IPS DF 4.7 (cell line): ENCODE measurements around the gene HDAC6.
"Not testable (repeated sequence)": the region's sequence is repeated elsewhere in the genome, so short reads cannot be mapped to it uniquely, and the experiment has no call there.

Source experiments
- DNase-seq: peaks from one replicate; pipeline ENCODE4 v3.0.0-alpha.2; 2013; ENCODE audit warnings: low spot score; ENCODE audit errors: extremely low read depth

HDAC6 gene

GRCh38 chrX:48789366-48790220, 12.3 kb upstream of the HDAC6 start:
- no peak for DNase-seq

GRCh38 chrX:48790477-48790876, 11.4 kb upstream of the HDAC6 start:
- DNase-seq = no peak

GRCh38 chrX:48791063-48791820, 10.6 kb upstream of the HDAC6 start:
- DNase-seq = no peak

- no peak for DNase-seq
These were observed 9.6 kb upstream of the HDAC6 start for GRCh38 chrX:48792219-48792618.

GRCh38 chrX:48793935-48794334, 7.9 kb upstream of the HDAC6 start:
- DNase-seq = no peak

- DNase-seq = no peak
These were observed 7.4 kb upstream of the HDAC6 start for GRCh38 chrX:48794340-48794910.

- DNase-seq = no peak
These were observed 6.9 kb upstream of the HDAC6 start for GRCh38 chrX:48794911-48795515.

GRCh38 chrX:48798318-48798717, 3.5 kb upstream of the HDAC6 start:
- no peak for DNase-seq

GRCh38 chrX:48800574-48801279, 1.1 kb upstream of the HDAC6 start:
- DNase-seq = no peak

GRCh38 chrX:48802089-48802904, 430 bp downstream of the HDAC6 start:
- no peak for DNase-seq

GRCh38 chrX:48802905-48803200, 986 bp downstream of the HDAC6 start:
- DNase-seq = no peak

- DNase-seq = no peak
These were observed 4.2 kb downstream of the HDAC6 start for GRCh38 chrX:48806081-48806480.

GRCh38 chrX:48813644-48814043, 11.8 kb downstream of the HDAC6 start:
- no peak for DNase-seq

- DNase-seq = no peak
These were observed 12.9 kb downstream of the HDAC6 start for GRCh38 chrX:48814722-48815121.

GRCh38 chrX:48815266-48815665, 13.4 kb downstream of the HDAC6 start:
- no peak for DNase-seq

- DNase-seq = no peak
These were observed 14.3 kb downstream of the HDAC6 start for GRCh38 chrX:48816014-48816810.

GRCh38 chrX:48818098-48818497, 16.2 kb downstream of the HDAC6 start:
- no peak for DNase-seq

- DNase-seq = no peak
These were observed 17.0 kb downstream of the HDAC6 start for GRCh38 chrX:48818866-48819265.

- not testable (repeated sequence) for DNase-seq
These were observed 17.5 kb downstream of the HDAC6 start for GRCh38 chrX:48819394-48819793.

GRCh38 chrX:48823053-48823452, 21.2 kb downstream of the HDAC6 start:
- no peak for DNase-seq
